ENCODE results near the gene ENDOG.
"Not testable (repeated sequence)": the region's sequence is repeated elsewhere in the genome, so short reads cannot be mapped to it uniquely, and the experiment has no call there.

DNA sequence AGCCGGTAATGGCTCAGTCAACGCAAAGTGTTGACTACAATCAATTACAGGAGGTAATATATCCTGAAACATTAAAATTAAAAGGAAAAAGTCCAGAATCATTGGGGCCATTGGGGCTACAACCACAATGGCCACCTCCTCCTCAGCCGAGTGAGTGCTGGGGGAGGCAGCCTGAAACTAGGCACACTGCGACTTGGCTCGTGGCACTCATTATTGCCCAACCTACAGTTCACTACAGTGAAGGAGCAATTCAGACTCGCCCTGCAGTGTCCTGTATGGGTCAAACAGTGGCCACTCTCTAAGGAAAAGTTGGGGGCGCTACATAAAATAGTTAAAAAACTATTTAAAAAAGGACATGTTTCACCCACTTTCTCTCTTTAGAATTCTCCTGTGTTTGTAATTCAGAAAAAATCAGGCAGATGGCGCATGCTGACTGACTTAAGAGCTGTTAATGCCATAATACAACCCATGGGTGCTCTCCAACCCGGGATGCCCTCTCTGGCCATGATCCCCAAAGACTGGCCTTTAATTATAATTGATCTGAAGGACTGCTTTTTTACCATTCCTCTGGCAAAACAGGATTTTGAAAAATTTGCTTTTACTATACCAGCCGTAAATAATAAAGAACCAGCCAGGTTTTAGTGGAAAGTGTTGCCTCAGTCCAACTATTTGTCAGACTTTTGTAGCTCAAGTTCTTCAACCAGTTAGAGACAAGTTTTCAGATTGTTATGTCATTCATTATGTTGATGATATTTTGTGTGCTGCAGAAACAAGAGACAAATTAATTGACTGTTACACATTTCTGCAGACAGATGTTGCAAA is 33.7 kb downstream of the ENDOG start:
- TF ChIP-seq EZH2 (IDR thresholded peaks at IDR 0.05; ENCODE audit: low read length, missing control alignments) = not testable (repeated sequence)
- TF ChIP-seq, protein P1, sequence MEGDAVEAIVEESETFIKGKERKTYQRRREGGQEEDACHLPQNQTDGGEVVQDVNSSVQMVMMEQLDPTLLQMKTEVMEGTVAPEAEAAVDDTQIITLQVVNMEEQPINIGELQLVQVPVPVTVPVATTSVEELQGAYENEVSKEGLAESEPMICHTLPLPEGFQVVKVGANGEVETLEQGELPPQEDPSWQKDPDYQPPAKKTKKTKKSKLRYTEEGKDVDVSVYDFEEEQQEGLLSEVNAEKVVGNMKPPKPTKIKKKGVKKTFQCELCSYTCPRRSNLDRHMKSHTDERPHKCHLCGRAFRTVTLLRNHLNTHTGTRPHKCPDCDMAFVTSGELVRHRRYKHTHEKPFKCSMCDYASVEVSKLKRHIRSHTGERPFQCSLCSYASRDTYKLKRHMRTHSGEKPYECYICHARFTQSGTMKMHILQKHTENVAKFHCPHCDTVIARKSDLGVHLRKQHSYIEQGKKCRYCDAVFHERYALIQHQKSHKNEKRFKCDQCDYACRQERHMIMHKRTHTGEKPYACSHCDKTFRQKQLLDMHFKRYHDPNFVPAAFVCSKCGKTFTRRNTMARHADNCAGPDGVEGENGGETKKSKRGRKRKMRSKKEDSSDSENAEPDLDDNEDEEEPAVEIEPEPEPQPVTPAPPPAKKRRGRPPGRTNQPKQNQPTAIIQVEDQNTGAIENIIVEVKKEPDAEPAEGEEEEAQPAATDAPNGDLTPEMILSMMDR (conservative IDR thresholded peaks at IDR 0.05 in 1 of 2, IDR thresholded peaks at IDR 0.05 in 1 of 2; ENCODE audit: low read depth in 1 of 2, low read length in 2 of 2) = peak; percentile 33 to 47
